ENCODE data around the gene ZNF480. TPM values are rescaled to one million over a fixed set of nuclear protein-coding genes. Genes with fewer than 3 reads are reported as not detected.

The ZNF480 gene
- total and polyA plus RNA-seq, 2 of the 13 experiments (the other 11 are each of a cell fraction or from before 2014, with no cell fraction given): 2.1 to 9.6 TPM

DNA sequence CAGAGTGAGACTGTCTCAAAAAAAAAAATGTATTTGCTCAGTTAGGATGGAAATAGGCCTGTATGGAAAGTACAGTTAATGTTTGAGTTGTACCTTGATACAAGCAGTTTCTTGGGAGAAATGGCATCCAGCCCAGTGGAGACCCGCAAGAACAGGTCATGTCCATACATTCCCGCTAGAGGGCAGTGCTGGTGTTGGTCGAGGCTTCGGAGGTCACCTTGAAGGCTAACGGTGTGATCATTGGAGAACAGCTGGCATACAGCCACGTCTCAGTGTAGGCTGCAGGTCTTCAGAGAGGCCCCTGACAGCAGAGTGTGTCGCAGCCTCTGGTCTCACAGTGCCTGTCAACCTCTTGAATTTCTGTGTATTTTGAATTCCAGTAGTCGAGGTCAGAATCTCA is 46.6 kb downstream of the ZNF480 start:
- no peak; the same call in 2 of the 3 replicates for ATAC-seq
- no peaks in the 10 kb centered on the region for H3K36me3 ChIP-seq (replicated peaks in 1 of 2; ENCODE audit: control insufficient read depth in 1 of 2, insufficient read depth in 2 of 2, low read length in 2 of 2)
- DNase-seq (ENCODE audit: low spot score): peak; percentile 15
- H3K9me3 ChIP-seq (ENCODE audit: low read length): peaks cover 60% of the 10 kb centered on the region
- TF ChIP-seq STAG1 (CRISPR knock-in tag; IDR thresholded peaks at IDR 0.05) (peak; percentile 67), SMC3 (IDR thresholded peaks at IDR 0.05; ENCODE audit: low read length) (peak; percentile 1; the same call in 1 of the 2 replicates), NR2F1 (CRISPR knock-in tag; IDR thresholded peaks at IDR 0.05) (0 out of 4 replicates have a peak, but pooled peaks of 1 of the 2 experiments have one; percentile 20), ZNF33A (CRISPR knock-in tag; IDR thresholded peaks at IDR 0.05; ENCODE audit: borderline replicate concordance) (no peak), ESRRA (CRISPR knock-in tag; IDR thresholded peaks at IDR 0.05; ENCODE audit: low read depth) (peak; percentile 92; the same call in 1 of the 2 replicates), BCLAF1 (IDR thresholded peaks at IDR 0.05) (no peak), MAFK (conservative IDR thresholded peaks at IDR 0.05 in 1 of 2, IDR thresholded peaks at IDR 0.05 in 1 of 2; ENCODE audit: low read length in 2 of 2) (no peak), ZBTB33 (CRISPR knock-in tag; IDR thresholded peaks at IDR 0.05) (peak; percentile 53; the same call in 1 of the 2 replicates)
- TF ChIP-seq, protein P1, sequence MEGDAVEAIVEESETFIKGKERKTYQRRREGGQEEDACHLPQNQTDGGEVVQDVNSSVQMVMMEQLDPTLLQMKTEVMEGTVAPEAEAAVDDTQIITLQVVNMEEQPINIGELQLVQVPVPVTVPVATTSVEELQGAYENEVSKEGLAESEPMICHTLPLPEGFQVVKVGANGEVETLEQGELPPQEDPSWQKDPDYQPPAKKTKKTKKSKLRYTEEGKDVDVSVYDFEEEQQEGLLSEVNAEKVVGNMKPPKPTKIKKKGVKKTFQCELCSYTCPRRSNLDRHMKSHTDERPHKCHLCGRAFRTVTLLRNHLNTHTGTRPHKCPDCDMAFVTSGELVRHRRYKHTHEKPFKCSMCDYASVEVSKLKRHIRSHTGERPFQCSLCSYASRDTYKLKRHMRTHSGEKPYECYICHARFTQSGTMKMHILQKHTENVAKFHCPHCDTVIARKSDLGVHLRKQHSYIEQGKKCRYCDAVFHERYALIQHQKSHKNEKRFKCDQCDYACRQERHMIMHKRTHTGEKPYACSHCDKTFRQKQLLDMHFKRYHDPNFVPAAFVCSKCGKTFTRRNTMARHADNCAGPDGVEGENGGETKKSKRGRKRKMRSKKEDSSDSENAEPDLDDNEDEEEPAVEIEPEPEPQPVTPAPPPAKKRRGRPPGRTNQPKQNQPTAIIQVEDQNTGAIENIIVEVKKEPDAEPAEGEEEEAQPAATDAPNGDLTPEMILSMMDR (CRISPR knock-in tag; IDR thresholded peaks at IDR 0.05): peak; percentile 73
- H3K27me3 ChIP-seq (ENCODE audit: control insufficient read depth in 1 of 2, insufficient read depth in 2 of 2, low read length in 2 of 2): no peaks in the 10 kb centered on the region
- intact Hi-C loops (cut with micrococcal nuclease; ENCODE audit: unreplicated experiment) (no loop called here), in situ Hi-C loops (cut with HindIII; ENCODE audit: extremely low pct_ligation_motif_present, low pct_unique_long_range_greater_than_20kb) (no loop called here)
- POLR2A ChIA-PET: no interaction called here
- no peak overlapping the region for H3K4me3 ChIP-seq (replicated peaks in 1 of 3; ENCODE audit: insufficient read depth in 1 of 3, low read depth in 2 of 3, low read length in 3 of 3)
- no TSS peak for BruUV-seq (replicated peaks)
- whole genome bisulfite sequencing (ENCODE audit: low lambda C conversion rate): 50% methylated on average over 1 of the region's 8 CpGs
- no peak overlapping the region for H3K9ac ChIP-seq (ENCODE audit: insufficient read depth, low read depth, low read length)
- CTCF ChIA-PET (ENCODE audit: low intra/inter-chr PET ratio, low total read pairs): no interaction called here
- no peak overlapping the region for H2AFZ ChIP-seq (ENCODE audit: low read length)
- H3K27ac ChIP-seq (ENCODE audit: extremely low read length, insufficient read depth, low read length): no peak overlapping the region
- FAIRE-seq: no peak
- H3K79me2 ChIP-seq (ENCODE audit: insufficient read depth, low read length): no peaks in the 10 kb centered on the region
- no peaks in the 10 kb centered on the region for H3K4me1 ChIP-seq (ENCODE audit: insufficient read depth, low read length)
- no peaks in the 10 kb centered on the region for H4K20me1 ChIP-seq (ENCODE audit: insufficient read depth, low read length)
- H3K4me2 ChIP-seq (ENCODE audit: low read depth, low read length): no peak overlapping the region

Data from HepG2 (cell line).